H1 (cell line): ENCODE results near the gene SPATA22. TPM values are rescaled to one million over a fixed set of nuclear protein-coding genes. Genes with fewer than 3 reads are reported as not detected.

ENCODE experiments used
- CTCF ChIA-PET: fragments of 300-600 bp; sonication (Branson Sonifier 250); formaldehyde crosslinking; loops from one replicate; lab custom pipeline; 2021; ENCODE audit not compliant: partially characterized antibody; lab: Charles Lee
- POLR2A ChIA-PET: fragments of 300-600 bp; sonication (Branson Sonifier 250); formaldehyde crosslinking; loops from one replicate; lab custom pipeline; 2021; ENCODE audit warnings: inconsistent platforms; ENCODE audit not compliant: partially characterized antibody; lab: Charles Lee
- DNase-seq, 2 experiments: peaks; one replicate each; pipeline versions ENCODE4 v3.0.0 to v3.0.0-alpha.2; 2010 to 2022; ENCODE audit warnings: low spot score in 2 of 2, low read depth in 1 of 2, mixed read lengths in 1 of 2
- FAIRE-seq: peaks from 2 replicates; lab custom pipeline; 2011; peaks lifted over from hg19 to GRCh38; lab: Jason Lieb, UNC
- H2AFZ ChIP-seq: 2 replicates; pipeline ENCODE4 v1.8.1; 2012; ENCODE audit warnings: low read length, inconsistent platforms
- H2AK5ac ChIP-seq: 2 replicates; pipeline ENCODE4 v1.6.1; 2013; ENCODE audit warnings: low read depth, low read length
- H2BK120ac ChIP-seq: replicated peaks from 2 replicates; pipeline ENCODE3; 2013; ENCODE audit warnings: low read depth, low read length, inconsistent platforms
- H2BK12ac ChIP-seq: 2 replicates; pipeline ENCODE4 v1.6.1; 2013; ENCODE audit warnings: low read depth, low read length
- H2BK15ac ChIP-seq: 2 replicates; pipeline ENCODE4 v1.6.1; 2013; ENCODE audit warnings: low read length
- H2BK20ac ChIP-seq: 2 replicates; pipeline ENCODE4 v1.6.1; 2013; ENCODE audit warnings: low read length
- H2BK5ac ChIP-seq: 2 replicates; pipeline ENCODE4 v1.6.1; 2013; ENCODE audit warnings: low read depth, low read length
- H3K14ac ChIP-seq: 2 replicates; pipeline ENCODE4 v1.6.1; 2013; ENCODE audit warnings: inconsistent platforms; ENCODE audit not compliant: insufficient read length
- H3K18ac ChIP-seq: 2 replicates; pipeline ENCODE4 v1.6.1; 2013; ENCODE audit warnings: low read length; ENCODE audit errors: extremely low read depth
- H3K23ac ChIP-seq: 2 replicates; pipeline ENCODE4 v1.6.1; 2013; ENCODE audit warnings: inconsistent platforms; ENCODE audit not compliant: insufficient read length
- H3K23me2 ChIP-seq: 2 replicates; pipeline ENCODE4 v1.6.1; 2013; ENCODE audit warnings: low read depth, low read length
- H3K27ac ChIP-seq: 2 replicates; pipeline ENCODE4 v1.6.1; 2011; ENCODE audit warnings: low read depth, low read length, inconsistent platforms
- H3K27me3 ChIP-seq, 4 experiments: replicated peaks in 1 of 4; 1 replicate in 1 of 4; 2 replicates in 3 of 4; pipeline versions ENCODE4 v1.6.1 to v1.8.1; 2011 to 2013; ENCODE audit warnings: low read length in 3 of 4, mild to moderate bottlenecking in 3 of 4, inconsistent platforms in 2 of 4, mixed read lengths in 2 of 4, moderate library complexity in 1 of 4; ENCODE audit not compliant: control insufficient read depth in 3 of 4, insufficient read depth in 3 of 4; ENCODE audit errors: extremely low read depth in 1 of 4
- H3K36me3 ChIP-seq, 4 experiments: 2 replicates each; pipeline versions ENCODE4 v1.6.1 to v1.8.1; 2011 to 2013; ENCODE audit warnings: mild to moderate bottlenecking in 4 of 4, low read length in 3 of 4, moderate library complexity in 2 of 4, control low read depth in 1 of 4, inconsistent platforms in 1 of 4; ENCODE audit not compliant: insufficient read depth in 4 of 4, control insufficient read depth in 2 of 4
- H3K4ac ChIP-seq: replicated peaks from 2 replicates; pipeline ENCODE3; 2013; ENCODE audit warnings: low read length, low read depth, mixed read lengths, inconsistent platforms; ENCODE audit not compliant: insufficient read length
- H3K4me1 ChIP-seq, 4 experiments: replicated peaks in 1 of 4; 1 replicate in 1 of 4; 2 replicates in 3 of 4; pipeline versions ENCODE4 v1.6.1 to v1.8.1; 2011 to 2013; ENCODE audit warnings: low read length in 3 of 4, inconsistent platforms in 2 of 4, mixed read lengths in 1 of 4; ENCODE audit not compliant: insufficient read depth in 4 of 4, control insufficient read depth in 3 of 4
- H3K4me2 ChIP-seq, 2 experiments: 2 replicates each; pipeline versions ENCODE4 v1.6.1 to v1.8.1; 2011 to 2013; ENCODE audit warnings: low read depth in 2 of 2, low read length in 2 of 2, control low read depth in 1 of 2, inconsistent platforms in 1 of 2, mild to moderate bottlenecking in 1 of 2; ENCODE audit not compliant: insufficient read depth in 1 of 2
- H3K4me3 ChIP-seq, 4 experiments: fragments of 200-600, 300-600 bp in 1 of 4; sonication (generic), shearing (Covaris generic), sonication (Bioruptor Twin) in 1 of 4; 2 replicates each; pipeline versions ENCODE4 v1.5.1 to v1.8.1; 2011 to 2016; ENCODE audit warnings: low read length in 4 of 4, low read depth in 3 of 4, control low read depth in 2 of 4, inconsistent platforms in 2 of 4, mild to moderate bottlenecking in 2 of 4, mixed read lengths in 1 of 4, moderate library complexity in 1 of 4; ENCODE audit not compliant: insufficient read depth in 2 of 4; ENCODE audit errors: extremely low read depth in 1 of 4
- H3K56ac ChIP-seq: replicated peaks from 2 replicates; pipeline ENCODE3; 2013; ENCODE audit warnings: low read depth, mild to moderate bottlenecking, mixed read lengths, low read length, inconsistent platforms; ENCODE audit not compliant: insufficient read length
- H3K79me1 ChIP-seq: 2 replicates; pipeline ENCODE4 v1.6.1; 2013; ENCODE audit warnings: low read depth, low read length, control low read depth
- H3K79me2 ChIP-seq, 2 experiments: 2 replicates each; pipeline versions ENCODE4 v1.6.1 to v1.8.1; 2012 to 2013; ENCODE audit warnings: low read length in 2 of 2, mild to moderate bottlenecking in 2 of 2, inconsistent platforms in 1 of 2; ENCODE audit not compliant: insufficient read depth in 2 of 2, control insufficient read depth in 1 of 2
- H3K9ac ChIP-seq, 4 experiments: replicated peaks in 1 of 4; 1 replicate in 1 of 4; 2 replicates in 3 of 4; pipeline versions ENCODE4 v1.6.1 to v1.8.1; 2011 to 2013; ENCODE audit warnings: low read depth in 3 of 4, low read length in 3 of 4, control low read depth in 2 of 4, mild to moderate bottlenecking in 2 of 4, moderate library complexity in 2 of 4, inconsistent platforms in 1 of 4; ENCODE audit errors: extremely low read depth in 1 of 4
- H3K9me3 ChIP-seq, 2 experiments: 2 replicates each; pipeline versions ENCODE4 v1.6.1 to v1.8.1; 2012 to 2013; ENCODE audit warnings: mild to moderate bottlenecking in 2 of 2, moderate library complexity in 2 of 2, control low read depth in 1 of 2, inconsistent platforms in 1 of 2, low read depth in 1 of 2, low read length in 1 of 2, mixed read lengths in 1 of 2; ENCODE audit not compliant: insufficient read depth in 2 of 2
- H4K20me1 ChIP-seq, 2 experiments: replicated peaks in 1 of 2; 2 replicates each; pipeline versions ENCODE3 to v1.8.1; 2011 to 2013; ENCODE audit warnings: inconsistent platforms in 2 of 2, low read length in 2 of 2, mild to moderate bottlenecking in 1 of 2; ENCODE audit not compliant: insufficient read depth in 2 of 2, control insufficient read depth in 1 of 2
- H4K5ac ChIP-seq: 2 replicates; pipeline ENCODE4 v1.6.1; 2013; ENCODE audit warnings: low read length, low read depth, mixed read lengths, inconsistent platforms; ENCODE audit not compliant: insufficient read length
- H4K8ac ChIP-seq: 2 replicates; pipeline ENCODE4 v1.8.0; 2013; ENCODE audit warnings: mild to moderate bottlenecking, moderate library complexity, low read length, inconsistent platforms; ENCODE audit not compliant: insufficient read depth; ENCODE audit errors: extremely low read depth
- H4K91ac ChIP-seq: replicated peaks from 2 replicates; pipeline ENCODE3; 2013; ENCODE audit warnings: low read length, mixed read lengths, inconsistent platforms; ENCODE audit not compliant: insufficient read length
- WGBS, 2 experiments: shearing (Covaris generic) in 1 of 2; methylation state at CpG; one replicate each; pipeline versions ENCODE4 v1.1.6 to v1.1.7; 2013 to 2015; ENCODE audit warnings: low lambda C conversion rate in 2 of 2, mixed read lengths in 2 of 2, inconsistent platforms in 1 of 2, low coverage in 1 of 2, missing lambda C conversion rate in 1 of 2; ENCODE audit not compliant: insufficient replicate concordance in 2 of 2, insufficient coverage in 1 of 2, insufficient read length in 1 of 2; ENCODE audit errors: extremely low coverage in 1 of 2, missing lambda C conversion rate in 1 of 2; 5-methylcytosine and 5-hydroxymethylcytosine counted together
- polyA plus RNA-seq, 7 experiments: library from polyadenylated mRNA; depleted of rRNA in 3 of 7; stranded (reverse) in 5 of 7; unstranded in 2 of 7; fragments of >200 nt in 5 of 7; fragments of 200-250 nt in 2 of 7; gene quantifications; 1 replicate in 5 of 7; 2 replicates in 1 of 7; 4 replicates in 1 of 7; pipeline versions ENCODE4 v1.2.1 to v1.2.3, GENCODE V29; 2011 to 2013; ENCODE audit warnings: missing spikeins in 2 of 7, mixed read lengths in 2 of 7
- total RNA-seq: library from RNA; stranded (reverse); fragmentation: NEBNext Ultra II Directional; extraction: Animal tissue kit (Norgen Biotek cat#: 25700); gene quantifications from 2 replicates; pipeline ENCODE4 v1.2.1, GENCODE V29; 2021

The SPATA22 gene
- total and polyA plus RNA-seq, 2 of the 8 experiments (the other 6 are each of a cell fraction or from before 2014, with no cell fraction given): 0.06 TPM; not detected in 1

DNA sequence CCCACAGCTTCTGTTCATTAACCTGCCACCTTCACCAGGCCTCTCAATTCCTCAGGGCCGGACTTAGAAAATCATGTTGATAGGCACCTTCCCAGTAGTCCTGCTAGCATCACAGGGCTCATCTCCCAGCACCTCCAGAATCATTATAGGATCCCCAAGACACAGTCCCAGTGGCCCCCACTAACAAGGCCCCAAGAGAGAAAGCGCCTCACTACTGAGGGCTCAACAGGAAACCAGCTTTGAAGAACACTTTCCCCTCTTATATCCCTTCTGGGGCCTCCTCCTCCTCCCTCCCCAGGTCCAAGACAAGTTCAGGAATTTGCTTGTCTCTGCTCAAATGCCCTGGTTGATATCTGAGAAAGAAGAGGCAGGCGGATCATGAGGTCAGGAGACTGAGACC is 60.5 kb downstream of the SPATA22 start, which contains the start of gene OR3A3:
TSS of gene OR3A3 (plus strand) at position 301 of the 400 bp plus-strand sequence.
- Histone ChIP-seq H3K27ac (no peak within 1 kb of the TSS), H2BK120ac (no peak within 1 kb of the TSS), H2BK5ac (no peak within 1 kb of the TSS), H3K56ac (no peak within 1 kb of the TSS), H3K18ac (no peak within 1 kb of the TSS), H3K4me1 (no peaks in the 10 kb centered on the region), H3K9me3 (peaks cover 18 to 19% of the 10 kb centered on the region in 2 experiments), H3K36me3 (no peaks in the 10 kb centered on the region), H4K8ac (no peak within 1 kb of the TSS), H2BK12ac (no peak within 1 kb of the TSS), H4K5ac (no peak within 1 kb of the TSS), H3K27me3 (no peaks in the 10 kb centered on the region), H4K20me1 (no peaks in the 10 kb centered on the region), H2AK5ac (no peak within 1 kb of the TSS), H3K79me2 (no peaks in the 10 kb centered on the region), H2BK20ac (no peak within 1 kb of the TSS), H3K79me1 (no peaks in the 10 kb centered on the region), H3K4ac (no peak within 1 kb of the TSS), H3K9ac (no peak within 1 kb of the TSS), H3K14ac (no peak within 1 kb of the TSS), H3K23ac (no peak within 1 kb of the TSS), H4K91ac (no peak within 1 kb of the TSS), H2BK15ac (no peak within 1 kb of the TSS), H3K4me2 (no peak within 1 kb of the TSS), H3K23me2 (no peaks in the 10 kb centered on the region), H2AFZ (no peak within 1 kb of the TSS), H3K4me3 (no peak within 1 kb of the TSS)
- DNase-seq: no peak
- no peak for FAIRE-seq
- WGBS, 2 experiments: 72% methylated on average over 3 of the region's 3 CpGs; no CpG with 5 or more reads in 1 of the 2 experiments
- POLR2A ChIA-PET: no interaction called here
- CTCF ChIA-PET: no interaction called here
